ENCODE data around the gene P2RY6. TPM values are rescaled to one million over a fixed set of nuclear protein-coding genes. Genes with fewer than 3 reads are reported as not detected.

Gene P2RY6
- total RNA-seq, 4 donors from 2014 or later = 0.63 to 3.3 (median 0.90) TPM; not detected in 1

DNA sequence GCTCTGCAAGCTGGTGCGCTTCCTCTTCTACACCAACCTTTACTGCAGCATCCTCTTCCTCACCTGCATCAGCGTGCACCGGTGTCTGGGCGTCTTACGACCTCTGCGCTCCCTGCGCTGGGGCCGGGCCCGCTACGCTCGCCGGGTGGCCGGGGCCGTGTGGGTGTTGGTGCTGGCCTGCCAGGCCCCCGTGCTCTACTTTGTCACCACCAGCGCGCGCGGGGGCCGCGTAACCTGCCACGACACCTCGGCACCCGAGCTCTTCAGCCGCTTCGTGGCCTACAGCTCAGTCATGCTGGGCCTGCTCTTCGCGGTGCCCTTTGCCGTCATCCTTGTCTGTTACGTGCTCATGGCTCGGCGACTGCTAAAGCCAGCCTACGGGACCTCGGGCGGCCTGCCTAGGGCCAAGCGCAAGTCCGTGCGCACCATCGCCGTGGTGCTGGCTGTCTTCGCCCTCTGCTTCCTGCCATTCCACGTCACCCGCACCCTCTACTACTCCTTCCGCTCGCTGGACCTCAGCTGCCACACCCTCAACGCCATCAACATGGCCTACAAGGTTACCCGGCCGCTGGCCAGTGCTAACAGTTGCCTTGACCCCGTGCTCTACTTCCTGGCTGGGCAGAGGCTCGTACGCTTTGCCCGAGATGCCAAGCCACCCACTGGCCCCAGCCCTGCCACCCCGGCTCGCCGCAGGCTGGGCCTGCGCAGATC, 37.5 kb upstream of the P2RY6 start:
- no peaks in the 10 kb centered on the region for H3K27me3 ChIP-seq
- 93% methylated on average over 56 of the region's 56 CpGs for WGBS, 2 donors
- no peak for DNase-seq (ENCODE audit: low spot score in 2 of 2)

DNA sequence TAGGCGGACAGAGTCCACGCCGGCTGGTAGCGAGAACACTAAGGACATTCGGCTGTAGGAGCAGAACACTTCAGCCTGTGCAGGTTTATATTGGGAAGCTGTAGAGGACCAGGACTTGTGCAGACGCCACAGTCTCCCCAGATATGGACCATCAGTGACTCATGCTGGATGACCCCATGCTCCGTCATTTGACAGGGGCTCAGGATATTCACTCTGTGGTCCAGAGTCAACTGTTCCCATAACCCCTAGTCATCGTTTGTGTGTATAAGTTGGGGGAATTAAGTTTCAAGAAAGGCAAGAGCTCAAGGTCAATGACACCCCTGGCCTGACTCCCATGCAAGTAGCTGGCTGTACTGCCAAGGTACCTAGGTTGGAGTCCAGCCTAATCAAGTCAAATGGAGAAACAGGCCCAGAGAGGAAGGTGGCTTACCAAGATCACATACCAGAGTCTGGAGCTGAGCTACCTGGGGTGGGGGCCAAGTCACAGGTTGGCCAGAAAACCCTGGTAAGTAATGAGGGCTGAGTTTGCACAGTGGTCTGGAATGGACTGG, 36.8 kb upstream of the P2RY6 start:
- Histone ChIP-seq H3K4me3 (no peak overlapping the region), H3K36me3 (no peaks in the 10 kb centered on the region), H3K9me3 (no peaks in the 10 kb centered on the region), H3K4me1 (peaks cover 0 to 7% (median 0%) of the 10 kb centered on the region in 4 donors), H3K27ac (no peak overlapping the region), H3K27me3 (no peaks in the 10 kb centered on the region)
- WGBS, 2 donors = 85 to 87% methylated on average over 8 of the region's 8 CpGs
- DNase-seq (ENCODE audit: low spot score in 2 of 2) = no peak
- no peak for TF ChIP-seq EP300 (IDR thresholded peaks at IDR 0.05)
- no peak for TF ChIP-seq POLR2A (IDR thresholded peaks at IDR 0.05)
- TF ChIP-seq, protein P1, sequence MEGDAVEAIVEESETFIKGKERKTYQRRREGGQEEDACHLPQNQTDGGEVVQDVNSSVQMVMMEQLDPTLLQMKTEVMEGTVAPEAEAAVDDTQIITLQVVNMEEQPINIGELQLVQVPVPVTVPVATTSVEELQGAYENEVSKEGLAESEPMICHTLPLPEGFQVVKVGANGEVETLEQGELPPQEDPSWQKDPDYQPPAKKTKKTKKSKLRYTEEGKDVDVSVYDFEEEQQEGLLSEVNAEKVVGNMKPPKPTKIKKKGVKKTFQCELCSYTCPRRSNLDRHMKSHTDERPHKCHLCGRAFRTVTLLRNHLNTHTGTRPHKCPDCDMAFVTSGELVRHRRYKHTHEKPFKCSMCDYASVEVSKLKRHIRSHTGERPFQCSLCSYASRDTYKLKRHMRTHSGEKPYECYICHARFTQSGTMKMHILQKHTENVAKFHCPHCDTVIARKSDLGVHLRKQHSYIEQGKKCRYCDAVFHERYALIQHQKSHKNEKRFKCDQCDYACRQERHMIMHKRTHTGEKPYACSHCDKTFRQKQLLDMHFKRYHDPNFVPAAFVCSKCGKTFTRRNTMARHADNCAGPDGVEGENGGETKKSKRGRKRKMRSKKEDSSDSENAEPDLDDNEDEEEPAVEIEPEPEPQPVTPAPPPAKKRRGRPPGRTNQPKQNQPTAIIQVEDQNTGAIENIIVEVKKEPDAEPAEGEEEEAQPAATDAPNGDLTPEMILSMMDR (IDR thresholded peaks at IDR 0.05) = no peak

More for the DNA sequence above, 37.5 kb upstream of the P2RY6 start:
- TF ChIP-seq EP300 (IDR thresholded peaks at IDR 0.05) (no peak), POLR2A (IDR thresholded peaks at IDR 0.05) (no peak)
- TF ChIP-seq, protein P1 (IDR thresholded peaks at IDR 0.05) = no peak
- H3K4me1 ChIP-seq = peaks cover 0 to 4% (median 0%) of the 10 kb centered on the region in 4 donors
- no peaks in the 10 kb centered on the region for H3K36me3 ChIP-seq
- H3K4me3 ChIP-seq = no peak overlapping the region
- no peak overlapping the region for H3K27ac ChIP-seq
- no peaks in the 10 kb centered on the region for H3K9me3 ChIP-seq

DNA sequence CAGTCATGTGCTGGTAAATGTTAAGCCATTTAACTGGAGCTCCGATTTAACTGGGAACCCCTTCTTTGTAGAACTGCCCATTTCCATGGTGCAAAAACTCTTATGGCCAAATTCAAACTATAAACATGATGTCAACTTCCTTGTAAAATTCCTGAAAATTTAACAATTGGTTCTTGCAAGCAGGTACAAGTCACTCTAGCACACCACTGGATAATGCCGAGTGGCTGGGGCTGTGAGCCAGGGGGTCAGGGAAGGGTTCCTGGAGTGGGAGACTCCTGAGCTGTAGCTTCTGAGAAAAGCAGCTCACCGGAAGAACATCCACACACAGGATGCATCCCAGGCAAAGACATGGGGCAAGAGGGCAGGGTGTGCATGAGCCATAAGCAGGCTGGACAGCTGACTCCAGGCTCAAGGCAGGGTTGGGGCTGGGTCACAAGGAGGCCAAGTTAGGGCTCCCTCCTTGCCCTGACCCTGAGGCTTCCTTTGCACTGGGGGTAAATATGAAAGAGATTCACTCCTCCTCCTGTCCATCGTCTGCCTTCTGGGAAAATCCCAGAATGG, 35.9 kb upstream of the P2RY6 start:
- 79 to 81% methylated on average over 4 of the region's 4 CpGs for WGBS, 2 donors
- TF ChIP-seq, protein P1 (IDR thresholded peaks at IDR 0.05) = no peak
- TF ChIP-seq EP300 (IDR thresholded peaks at IDR 0.05) (no peak), POLR2A (IDR thresholded peaks at IDR 0.05) (no peak)
- H3K27me3 ChIP-seq = no peaks in the 10 kb centered on the region
- H3K9me3 ChIP-seq = no peaks in the 10 kb centered on the region
- H3K4me1 ChIP-seq = peaks cover 0 to 12% (median 0%) of the 10 kb centered on the region in 4 donors
- H3K27ac ChIP-seq = no peak overlapping the region
- H3K36me3 ChIP-seq = no peaks in the 10 kb centered on the region
- no peak for DNase-seq (ENCODE audit: low spot score in 2 of 2)
- H3K4me3 ChIP-seq = no peak overlapping the region

DNA sequence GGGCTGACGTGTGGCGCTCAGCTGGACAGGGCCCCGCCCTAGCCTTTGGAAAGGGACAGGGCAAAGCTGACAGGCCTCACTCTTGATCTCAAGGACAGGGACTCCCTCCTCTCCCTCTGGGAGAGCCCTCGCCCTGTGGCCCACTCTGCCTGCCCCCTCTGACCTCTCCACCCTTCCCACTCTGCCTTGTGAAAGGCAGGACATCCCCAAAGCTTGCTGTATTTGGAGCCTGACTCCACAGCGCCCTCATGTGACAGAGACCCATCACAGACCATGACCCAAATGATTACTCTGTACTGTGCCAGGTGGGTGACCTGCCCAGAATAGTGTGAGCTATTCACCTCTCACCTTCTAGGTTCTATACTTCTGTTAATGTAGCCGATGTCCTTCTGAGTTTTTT, 35.3 kb upstream of the P2RY6 start:
- H3K27me3 ChIP-seq = no peaks in the 10 kb centered on the region
- TF ChIP-seq POLR2A (IDR thresholded peaks at IDR 0.05) = no peak
- TF ChIP-seq, protein P1 (IDR thresholded peaks at IDR 0.05) = peak; percentile 17 to 48 (median 34)
- WGBS, 2 donors = 63 to 75% methylated on average over 6 of the region's 6 CpGs
- no peaks in the 10 kb centered on the region for H3K36me3 ChIP-seq
- no peak overlapping the region for H3K27ac ChIP-seq
- peak in 1 of 2 donors; percentile 50 for DNase-seq (ENCODE audit: low spot score in 2 of 2)
- peaks cover 0 to 13% (median 0%) of the 10 kb centered on the region in 4 donors for H3K4me1 ChIP-seq
- no peak overlapping the region for H3K4me3 ChIP-seq
- H3K9me3 ChIP-seq = no peaks in the 10 kb centered on the region
